SK-N-SH treated with all-trans-retinoic acid at 6 μM for 48 hours (cell line): ENCODE data around the gene CACNB4.

ENCODE experiments used
- CREB5 ChIP-seq: fragments of 250-450 bp; sonication (Bioruptor Pico); IDR thresholded peaks from 2 replicates; pipeline ENCODE4 v1.5.1; 2020; ENCODE audit warnings: low read depth, mild to moderate bottlenecking, moderate library complexity
- TSHZ2 ChIP-seq: fragments of 250-450 bp; sonication (Bioruptor Pico); IDR thresholded peaks from 2 replicates; pipeline ENCODE4 v1.5.0; 2020; ENCODE audit warnings: mild to moderate bottlenecking, moderate library complexity

GRCh38 chr2:152015552-152015951, 83.3 kb downstream of the CACNB4 start:
- no peak for TF ChIP-seq TSHZ2 (CRISPR knock-in tag)
- TF ChIP-seq CREB5 = no peak
